Erythroblast (primary cell): ENCODE results near the gene CCDC43.
"Not testable (repeated sequence)": the region's sequence is repeated elsewhere in the genome, so short reads cannot be mapped to it uniquely, and the experiment has no call there.

Experiments used
- DNase-seq, 2 experiments: peaks; one replicate each; lab custom pipeline; 2025; lab: John Stamatoyannopoulos, UW
- GATA1 ChIP-seq: IDR thresholded peaks from 2 replicates; pipeline ENCODE4 v1.6.1; 2011; ENCODE audit warnings: low read depth, mild to moderate bottlenecking, control low read depth, low read length, moderate library complexity
- POLR2A ChIP-seq: IDR thresholded peaks from 2 replicates; pipeline ENCODE4 v1.6.1; 2011; ENCODE audit warnings: mild to moderate bottlenecking, low read length

The CCDC43 gene

GRCh38 chr17:44652727-44653126 lies 36.8 kb downstream of the CCDC43 start:
- DNase-seq, result no peak
- no peak for TF ChIP-seq GATA1
- no peak for TF ChIP-seq POLR2A

GRCh38 chr17:44651228-44651627 lies 38.3 kb downstream of the CCDC43 start:
- no peak for DNase-seq
- TF ChIP-seq GATA1 (no peak), POLR2A (no peak)

GRCh38 chr17:44648963-44649362 lies 40.6 kb downstream of the CCDC43 start:
- TF ChIP-seq GATA1 (no peak), POLR2A (no peak)
- DNase-seq, result no peak

- no peak for TF ChIP-seq GATA1
- no peak for TF ChIP-seq POLR2A
Observed at GRCh38 chr17:44647736-44648135, 41.8 kb downstream of the CCDC43 start.

DNA sequence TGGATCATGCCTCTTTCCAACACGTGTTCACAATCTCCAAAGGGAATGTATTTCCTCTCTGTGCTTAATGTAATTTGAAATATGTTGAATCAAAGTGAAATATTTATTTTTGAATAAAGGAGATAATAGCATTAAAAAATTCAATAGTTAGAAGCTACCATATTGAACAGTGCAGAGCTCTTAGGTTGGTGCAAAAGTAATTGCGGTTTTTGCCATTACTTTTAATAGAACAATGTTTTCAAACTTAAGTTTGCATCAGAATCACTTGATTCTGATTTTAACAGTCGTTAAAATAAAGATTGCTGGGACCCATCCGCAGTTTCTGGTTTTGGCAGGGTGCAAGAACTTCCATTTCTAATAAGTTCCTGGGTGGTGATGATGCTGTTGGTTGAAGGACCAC lies 43.3 kb downstream of the CCDC43 start:
- no peak for DNase-seq
- no peak for TF ChIP-seq POLR2A
- TF ChIP-seq GATA1, result no peak

More at GRCh38 chr17:44647736-44648135, 41.8 kb downstream of the CCDC43 start:
- DNase-seq, result no peak

- TF ChIP-seq GATA1 (no peak), POLR2A (no peak)
- DNase-seq, result no peak
Observed at GRCh38 chr17:44645341-44645740, 44.2 kb downstream of the CCDC43 start.

DNA sequence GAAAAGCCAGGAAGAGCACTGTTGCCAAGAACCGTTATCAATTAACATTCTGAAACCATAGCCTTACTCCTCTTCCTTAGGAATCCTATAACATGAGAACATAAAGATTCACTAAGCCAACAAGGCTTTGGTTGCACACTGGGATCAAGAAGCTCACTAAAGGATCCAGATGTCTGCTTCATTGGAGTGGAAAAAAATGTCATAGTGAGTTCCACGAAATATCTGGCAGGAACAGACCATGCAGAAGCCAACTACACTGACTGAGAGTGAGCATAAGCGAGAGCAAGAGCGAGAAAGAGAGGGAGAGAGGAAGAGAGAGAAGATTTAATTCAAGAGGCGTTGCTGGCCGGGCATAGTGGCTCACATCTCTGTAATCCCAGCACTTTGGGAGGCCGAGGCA lies 46.7 kb downstream of the CCDC43 start:
- TF ChIP-seq POLR2A, result no peak
- TF ChIP-seq GATA1, result no peak
- DNase-seq, result no peak

DNA sequence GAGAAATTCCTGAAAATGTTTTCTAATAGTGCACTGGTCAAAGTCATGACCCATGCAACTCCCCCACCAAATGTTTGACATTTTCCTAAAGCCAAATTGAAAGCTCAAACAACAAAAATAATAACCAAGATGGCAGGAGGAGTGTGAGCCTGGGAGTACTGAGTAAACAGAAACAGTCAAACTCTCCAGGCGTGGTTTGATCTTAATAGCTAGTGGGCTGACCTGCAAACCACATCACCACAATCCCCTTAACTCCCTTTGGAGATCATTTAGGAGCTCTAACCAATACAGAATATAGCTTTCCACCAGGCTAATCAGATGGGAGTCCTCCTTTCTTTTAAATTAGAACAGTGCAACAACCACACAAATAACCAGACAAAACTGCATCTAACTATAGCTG lies 52.5 kb downstream of the CCDC43 start:
- no peak for DNase-seq
- TF ChIP-seq POLR2A, result no peak

GRCh38 chr17:44636562-44636961 lies 53.0 kb downstream of the CCDC43 start:
- TF ChIP-seq GATA1 (no peak), POLR2A (no peak)
- DNase-seq, result no peak

- DNase-seq, result not testable (repeated sequence)
Observed at GRCh38 chr17:44634401-44634800, 55.2 kb downstream of the CCDC43 start.

- no peak for TF ChIP-seq GATA1
- no peak for TF ChIP-seq POLR2A
- DNase-seq, result no peak
Observed at GRCh38 chr17:44633998-44634397, 55.6 kb downstream of the CCDC43 start.

DNA sequence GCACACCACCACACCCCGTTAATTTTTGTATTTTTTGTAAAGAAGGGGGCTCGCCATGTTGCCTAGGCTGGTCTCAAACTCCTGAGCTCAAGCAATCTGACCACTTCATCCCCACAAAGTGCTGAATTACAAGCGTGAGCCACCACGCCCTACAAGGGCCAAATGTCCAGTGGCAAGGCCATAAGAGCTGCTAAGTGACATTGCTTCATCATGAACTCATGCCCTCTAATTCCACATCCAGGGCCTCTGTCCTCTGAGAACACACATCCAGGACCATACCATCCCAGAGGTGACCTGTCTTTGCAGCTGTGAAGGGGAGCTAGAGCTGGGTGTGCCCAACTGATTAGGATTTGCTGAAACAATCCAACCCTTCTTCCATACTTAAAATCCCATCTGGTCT lies 58.9 kb downstream of the CCDC43 start:
- no peak for DNase-seq
- TF ChIP-seq POLR2A (no peak), GATA1 (no peak)

GRCh38 chr17:44629314-44629713 lies 60.3 kb downstream of the CCDC43 start:
- TF ChIP-seq GATA1 (no peak), POLR2A (no peak)

DNA sequence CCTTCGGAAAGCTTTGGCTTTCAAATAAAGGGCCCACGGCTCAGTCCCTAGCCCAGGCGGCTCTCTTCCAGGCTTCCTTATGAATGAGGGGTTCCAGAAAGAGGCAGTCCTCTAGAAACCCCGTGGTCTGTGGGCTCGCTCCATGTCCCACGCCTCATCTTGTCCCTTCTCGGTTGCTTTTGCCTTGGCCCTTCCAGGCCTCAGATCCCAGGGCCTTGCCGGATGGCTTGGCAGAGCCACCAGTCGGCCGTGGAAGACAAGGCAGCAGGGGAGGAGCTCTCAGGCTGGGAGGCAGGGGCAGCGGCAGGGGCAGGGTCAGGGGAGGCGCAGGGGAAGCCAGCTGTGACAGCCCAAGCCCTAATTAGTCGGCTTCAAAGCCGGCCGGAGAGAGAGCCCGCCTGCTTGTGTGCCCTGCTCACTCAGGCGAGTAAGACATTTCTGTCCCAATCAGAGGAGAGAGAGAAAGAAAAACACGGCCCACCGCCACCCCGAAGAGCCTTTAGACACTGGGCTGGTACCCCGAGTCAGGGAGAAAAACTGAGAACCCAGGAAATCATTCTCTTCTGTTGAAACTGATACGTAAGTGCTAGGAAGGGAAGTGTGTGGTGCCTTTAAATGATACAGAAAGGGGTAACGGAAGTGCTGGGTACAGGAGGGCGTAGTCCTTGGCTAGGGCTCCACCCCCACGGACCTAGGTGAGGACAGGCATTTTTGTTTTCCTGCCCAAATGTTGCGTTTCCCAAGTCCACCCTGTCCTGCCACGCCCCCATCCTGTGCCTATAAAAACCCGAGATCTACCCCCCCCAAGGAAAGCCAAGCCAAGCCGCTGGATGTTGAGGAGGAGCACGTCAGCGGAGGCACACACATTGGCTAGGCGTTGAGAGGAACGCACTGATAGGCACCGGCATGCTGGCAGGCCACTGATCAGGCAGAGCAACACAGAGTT lies 61.1 kb downstream of the CCDC43 start:
- TF ChIP-seq POLR2A (no peak), GATA1 (no peak)
- DNase-seq, result no peak

More at GRCh38 chr17:44629314-44629713, 60.3 kb downstream of the CCDC43 start:
- DNase-seq, result no peak
